ENCODE measurements around the gene GLRX. TPM values are rescaled to one million over a fixed set of nuclear protein-coding genes. Genes with fewer than 3 reads are reported as not detected.

GLRX gene
- total RNA-seq, 4 donors from 2014 or later: 1,042 to 2,721 (median 1,859) TPM

DNA sequence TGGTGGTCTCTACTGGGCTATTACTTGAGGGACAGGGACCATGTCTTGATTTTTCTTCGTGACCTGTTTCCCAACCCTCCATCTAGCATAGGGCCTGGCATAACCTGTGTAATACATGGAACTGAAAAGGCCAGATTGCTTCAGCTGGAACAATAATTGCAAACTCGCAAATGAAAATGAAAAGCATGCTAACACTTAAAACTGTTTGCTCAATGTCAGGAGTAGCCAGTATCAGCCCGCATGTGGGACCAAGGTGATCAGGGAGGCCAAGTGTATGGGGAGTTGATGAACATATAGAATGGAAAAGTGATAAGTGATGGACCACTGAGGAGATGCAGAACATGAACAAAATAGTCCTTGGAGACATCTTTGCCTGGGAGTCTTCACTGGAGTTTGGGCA lies 25.2 kb downstream of the GLRX start:
- Histone ChIP-seq H3K27ac (no peak overlapping the region), H3K9me3 (no peaks in the 10 kb centered on the region), H3K27me3 (no peaks in the 10 kb centered on the region), H3K4me3 (no peak overlapping the region), H3K36me3 (peaks cover 0 to 23% of the 10 kb centered on the region in 2 donors), H3K4me1 (peaks cover 0 to 7% of the 10 kb centered on the region in 2 donors)
- DNase-seq (no peak), ATAC-seq (no peak)
- no peak for TF ChIP-seq POLR2A (IDR thresholded peaks at IDR 0.05)
- TF ChIP-seq, protein P1, sequence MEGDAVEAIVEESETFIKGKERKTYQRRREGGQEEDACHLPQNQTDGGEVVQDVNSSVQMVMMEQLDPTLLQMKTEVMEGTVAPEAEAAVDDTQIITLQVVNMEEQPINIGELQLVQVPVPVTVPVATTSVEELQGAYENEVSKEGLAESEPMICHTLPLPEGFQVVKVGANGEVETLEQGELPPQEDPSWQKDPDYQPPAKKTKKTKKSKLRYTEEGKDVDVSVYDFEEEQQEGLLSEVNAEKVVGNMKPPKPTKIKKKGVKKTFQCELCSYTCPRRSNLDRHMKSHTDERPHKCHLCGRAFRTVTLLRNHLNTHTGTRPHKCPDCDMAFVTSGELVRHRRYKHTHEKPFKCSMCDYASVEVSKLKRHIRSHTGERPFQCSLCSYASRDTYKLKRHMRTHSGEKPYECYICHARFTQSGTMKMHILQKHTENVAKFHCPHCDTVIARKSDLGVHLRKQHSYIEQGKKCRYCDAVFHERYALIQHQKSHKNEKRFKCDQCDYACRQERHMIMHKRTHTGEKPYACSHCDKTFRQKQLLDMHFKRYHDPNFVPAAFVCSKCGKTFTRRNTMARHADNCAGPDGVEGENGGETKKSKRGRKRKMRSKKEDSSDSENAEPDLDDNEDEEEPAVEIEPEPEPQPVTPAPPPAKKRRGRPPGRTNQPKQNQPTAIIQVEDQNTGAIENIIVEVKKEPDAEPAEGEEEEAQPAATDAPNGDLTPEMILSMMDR (IDR thresholded peaks at IDR 0.05 in 4 of 5, conservative IDR thresholded peaks at IDR 0.05 in 1 of 5): no peak
- in situ Hi-C loops (cut with MboI; ENCODE audit: low sequenced_read_pairs in 4 of 4): loop anchor here in 1 of 4 donors (25.0 kb wide), 1 partner anchor 540 kb away; no protein-coding TSS in a partner anchor
- intact Hi-C loops (cut with DNase I; ENCODE audit: low total_unique reads): no loop called here

DNA sequence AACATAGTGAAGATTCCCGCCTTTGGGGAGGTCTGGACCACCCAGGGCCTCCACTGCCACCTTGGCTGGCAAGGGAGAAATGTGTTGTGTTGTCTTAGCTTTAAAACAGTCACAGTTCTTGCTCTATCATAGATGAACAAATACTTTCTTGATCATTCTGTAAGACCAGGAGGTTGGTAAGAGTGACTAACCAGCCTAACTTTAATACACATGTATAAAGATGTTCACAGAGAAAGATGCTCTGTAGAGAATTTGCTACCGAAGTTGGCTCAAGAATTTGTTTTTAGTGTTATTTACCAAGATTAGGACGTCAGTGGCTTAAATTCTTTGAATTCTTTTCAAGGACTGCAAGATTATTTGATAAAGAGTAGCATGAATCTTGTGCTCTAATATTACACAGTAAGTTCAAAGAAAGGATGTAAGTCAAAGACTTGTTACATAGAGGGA lies 28.4 kb downstream of the GLRX start:
- no peaks in the 10 kb centered on the region for H3K9me3 ChIP-seq
- in situ Hi-C loops (cut with MboI; ENCODE audit: low sequenced_read_pairs in 4 of 4): loop anchor here in 1 of 4 donors (25.0 kb wide), 1 partner anchor 543 kb away; no protein-coding TSS in a partner anchor
- H3K36me3 ChIP-seq: peaks cover 0 to 40% of the 10 kb centered on the region in 2 donors
- ATAC-seq: no peak
- no peaks in the 10 kb centered on the region for H3K27me3 ChIP-seq
- TF ChIP-seq, protein P1 (IDR thresholded peaks at IDR 0.05 in 4 of 5, conservative IDR thresholded peaks at IDR 0.05 in 1 of 5): no peak
- no peak for TF ChIP-seq POLR2A (IDR thresholded peaks at IDR 0.05)
- H3K4me3 ChIP-seq: no peak overlapping the region
- no peaks in the 10 kb centered on the region for H3K4me1 ChIP-seq
- no peak for DNase-seq
- no peak overlapping the region for H3K27ac ChIP-seq
- intact Hi-C loops (cut with DNase I; ENCODE audit: low total_unique reads): no loop called here

DNA sequence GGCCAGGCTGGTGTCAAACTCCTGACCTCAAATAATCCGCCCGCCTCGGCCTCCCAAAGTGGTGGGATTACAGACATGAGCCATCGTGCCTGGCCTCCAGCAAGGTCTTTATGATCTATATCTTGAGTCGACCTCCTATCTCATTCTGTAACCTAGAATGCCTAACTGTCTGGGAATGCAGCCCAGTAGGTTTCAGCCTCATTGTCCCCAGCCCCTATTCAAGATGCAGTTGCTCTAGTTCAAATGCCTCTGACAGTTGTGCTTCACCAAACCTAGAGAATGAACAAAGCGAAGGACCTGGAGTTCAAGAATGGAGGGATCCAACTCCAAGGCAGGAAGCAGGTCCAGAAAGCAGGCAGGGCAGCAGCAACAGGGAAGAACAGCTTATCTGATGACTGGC lies 30.8 kb downstream of the GLRX start:
- Histone ChIP-seq H3K27me3 (no peaks in the 10 kb centered on the region), H3K4me3 (no peak overlapping the region), H3K4me1 (peaks cover 0 to 10% of the 10 kb centered on the region in 2 donors), H3K36me3 (peaks cover 0 to 53% of the 10 kb centered on the region in 2 donors), H3K27ac (no peak overlapping the region), H3K9me3 (no peaks in the 10 kb centered on the region)
- DNase-seq (no peak), ATAC-seq (no peak)
- in situ Hi-C loops (cut with MboI; ENCODE audit: low sequenced_read_pairs in 4 of 4): loop anchor here in 1 of 4 donors (25.0 kb wide), 1 partner anchor 546 kb away; no protein-coding TSS in a partner anchor
- intact Hi-C loops (cut with DNase I; ENCODE audit: low total_unique reads): no loop called here
- TF ChIP-seq, protein P1 (IDR thresholded peaks at IDR 0.05 in 4 of 5, conservative IDR thresholded peaks at IDR 0.05 in 1 of 5): no peak
- no peak for TF ChIP-seq POLR2A (IDR thresholded peaks at IDR 0.05)

DNA sequence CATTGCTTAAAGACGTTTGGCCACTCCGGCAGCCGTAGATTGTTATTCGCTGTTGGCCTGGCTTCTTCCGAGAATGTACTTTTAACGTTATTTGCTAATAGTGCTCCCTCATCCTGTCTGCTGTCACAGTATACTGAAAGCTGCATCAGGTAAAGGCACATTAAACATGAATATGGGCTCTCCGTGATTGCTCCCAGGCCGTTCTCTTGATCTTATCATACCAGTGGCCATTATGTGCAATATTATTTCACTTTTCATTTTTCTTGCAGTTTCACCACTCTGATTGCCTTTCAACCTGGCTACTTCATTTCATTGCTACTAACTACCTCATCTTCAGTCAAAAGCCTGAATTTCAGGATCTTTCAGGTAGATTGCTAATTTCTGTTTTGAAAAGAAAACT lies 34.0 kb downstream of the GLRX start:
- no peak for DNase-seq
- no peak for ATAC-seq
- TF ChIP-seq POLR2A (IDR thresholded peaks at IDR 0.05): no peak
- TF ChIP-seq, protein P1 (IDR thresholded peaks at IDR 0.05 in 4 of 5, conservative IDR thresholded peaks at IDR 0.05 in 1 of 5): no peak
- Histone ChIP-seq H3K36me3 (peaks cover 0 to 44% of the 10 kb centered on the region in 2 donors), H3K27me3 (no peaks in the 10 kb centered on the region), H3K4me1 (peaks cover 13 to 24% of the 10 kb centered on the region in 2 donors), H3K9me3 (no peaks in the 10 kb centered on the region), H3K27ac (no peak overlapping the region), H3K4me3 (no peak overlapping the region)
- in situ Hi-C loops (cut with MboI; ENCODE audit: low sequenced_read_pairs in 4 of 4): loop anchor here in 2 of 4 donors (10.0 to 25.0 kb wide), 3 partner anchors 166 to 549 kb away; no protein-coding TSS in a partner anchor
- intact Hi-C loops (cut with DNase I; ENCODE audit: low total_unique reads): no loop called here
